ENCODE data around the gene KCNMB1.

The KCNMB1 gene

DNA sequence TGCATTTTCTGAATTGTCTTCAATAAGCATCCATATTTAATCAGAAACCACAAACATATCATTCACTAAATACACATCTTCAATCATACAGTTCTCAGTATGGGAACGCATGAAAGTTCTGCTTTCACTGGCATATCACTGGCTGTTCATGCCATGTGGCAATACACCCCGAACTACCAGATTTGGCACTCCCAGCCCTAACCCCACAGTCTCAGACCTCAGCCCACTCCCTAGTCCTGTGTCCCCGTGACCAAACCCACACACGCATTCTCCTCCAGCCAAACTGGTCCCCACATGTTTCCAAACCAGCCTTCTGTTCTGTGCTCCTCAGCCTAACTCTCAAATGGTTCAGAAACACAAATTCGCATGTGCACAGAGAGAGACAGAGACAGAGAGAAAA, 20.6 kb downstream of the KCNMB1 start:
- no peak for DNase-seq (ENCODE audit: low read depth)
- TF ChIP-seq, protein P1, sequence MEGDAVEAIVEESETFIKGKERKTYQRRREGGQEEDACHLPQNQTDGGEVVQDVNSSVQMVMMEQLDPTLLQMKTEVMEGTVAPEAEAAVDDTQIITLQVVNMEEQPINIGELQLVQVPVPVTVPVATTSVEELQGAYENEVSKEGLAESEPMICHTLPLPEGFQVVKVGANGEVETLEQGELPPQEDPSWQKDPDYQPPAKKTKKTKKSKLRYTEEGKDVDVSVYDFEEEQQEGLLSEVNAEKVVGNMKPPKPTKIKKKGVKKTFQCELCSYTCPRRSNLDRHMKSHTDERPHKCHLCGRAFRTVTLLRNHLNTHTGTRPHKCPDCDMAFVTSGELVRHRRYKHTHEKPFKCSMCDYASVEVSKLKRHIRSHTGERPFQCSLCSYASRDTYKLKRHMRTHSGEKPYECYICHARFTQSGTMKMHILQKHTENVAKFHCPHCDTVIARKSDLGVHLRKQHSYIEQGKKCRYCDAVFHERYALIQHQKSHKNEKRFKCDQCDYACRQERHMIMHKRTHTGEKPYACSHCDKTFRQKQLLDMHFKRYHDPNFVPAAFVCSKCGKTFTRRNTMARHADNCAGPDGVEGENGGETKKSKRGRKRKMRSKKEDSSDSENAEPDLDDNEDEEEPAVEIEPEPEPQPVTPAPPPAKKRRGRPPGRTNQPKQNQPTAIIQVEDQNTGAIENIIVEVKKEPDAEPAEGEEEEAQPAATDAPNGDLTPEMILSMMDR (IDR thresholded peaks at IDR 0.05; ENCODE audit: low read depth, low read length, missing control alignments), result no peak
- H3K4me3 ChIP-seq (ENCODE audit: low read depth, low read length), result no peak overlapping the region

DNA sequence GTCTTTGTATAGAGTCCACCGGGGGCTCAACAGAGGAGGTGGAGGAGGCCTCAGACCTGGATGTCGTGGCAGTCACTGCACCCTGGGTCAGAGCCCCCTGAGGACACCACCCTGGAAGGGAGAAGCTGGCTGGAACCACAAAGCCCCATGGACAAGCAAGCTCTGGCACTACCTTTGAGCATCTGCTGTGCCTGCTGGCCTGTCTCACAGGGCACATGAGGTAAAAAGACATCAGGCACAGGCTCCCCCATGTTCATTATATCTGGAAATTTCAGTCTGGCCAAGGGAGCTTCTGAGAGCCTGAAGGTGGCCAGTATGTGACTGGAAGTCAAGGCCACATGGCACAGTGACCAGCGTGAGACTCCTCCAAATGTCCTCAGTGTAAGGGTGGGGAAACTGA, 22.9 kb downstream of the KCNMB1 start:
- DNase-seq (ENCODE audit: low read depth), result no peak
- H3K4me3 ChIP-seq (ENCODE audit: low read depth, low read length), result no peak overlapping the region
- TF ChIP-seq, protein P1 (IDR thresholded peaks at IDR 0.05; ENCODE audit: low read depth, low read length, missing control alignments), result no peak

DNA sequence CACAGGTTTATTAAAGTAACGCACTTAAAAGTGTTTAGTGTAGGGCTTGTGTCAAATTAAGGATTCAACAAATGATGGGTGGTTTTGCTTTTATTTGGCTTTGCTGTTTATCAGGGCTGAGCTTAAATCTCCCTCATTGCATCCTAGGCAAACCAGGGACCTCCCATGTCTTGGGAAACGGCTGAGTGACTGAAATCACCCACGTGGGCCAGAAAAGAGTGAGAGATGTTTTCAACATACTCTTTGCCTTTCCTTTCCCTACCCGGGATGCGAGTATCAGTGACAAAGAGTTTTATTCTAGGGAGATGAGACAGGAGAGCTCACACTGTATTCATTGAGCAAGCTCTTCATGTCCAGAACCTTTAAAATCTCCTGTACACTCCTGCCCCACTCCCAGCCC, 23.3 kb downstream of the KCNMB1 start:
- TF ChIP-seq, protein P1 (IDR thresholded peaks at IDR 0.05; ENCODE audit: low read depth, low read length, missing control alignments), result no peak

DNA sequence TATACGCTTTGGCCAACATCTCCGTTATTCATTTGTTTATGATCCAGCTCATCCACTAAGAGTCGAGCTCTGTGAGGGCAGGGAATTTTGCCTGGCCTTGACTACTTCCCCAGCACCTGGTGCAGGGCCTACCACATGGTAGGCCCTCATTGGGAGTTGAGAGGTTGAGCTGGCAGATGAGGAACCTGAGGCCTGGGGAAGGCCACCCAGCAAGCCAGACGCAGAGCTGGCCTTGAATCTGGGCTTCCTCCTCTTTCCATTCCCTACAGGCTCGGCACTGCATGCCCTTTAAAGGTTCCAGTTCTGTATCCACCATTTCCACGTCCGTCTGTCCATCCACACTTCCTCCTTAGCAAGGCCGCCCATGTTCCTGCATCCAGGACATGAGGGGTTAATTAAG, 24.2 kb downstream of the KCNMB1 start:
- DNase-seq (ENCODE audit: low read depth), result no peak
- no peak overlapping the region for H3K4me3 ChIP-seq (ENCODE audit: low read depth, low read length)
- TF ChIP-seq, protein P1 (IDR thresholded peaks at IDR 0.05; ENCODE audit: low read depth, low read length, missing control alignments), result no peak

More for the DNA sequence above, 23.3 kb downstream of the KCNMB1 start:
- no peak overlapping the region for H3K4me3 ChIP-seq (ENCODE audit: low read depth, low read length)
- DNase-seq (ENCODE audit: low read depth), result no peak

DNA sequence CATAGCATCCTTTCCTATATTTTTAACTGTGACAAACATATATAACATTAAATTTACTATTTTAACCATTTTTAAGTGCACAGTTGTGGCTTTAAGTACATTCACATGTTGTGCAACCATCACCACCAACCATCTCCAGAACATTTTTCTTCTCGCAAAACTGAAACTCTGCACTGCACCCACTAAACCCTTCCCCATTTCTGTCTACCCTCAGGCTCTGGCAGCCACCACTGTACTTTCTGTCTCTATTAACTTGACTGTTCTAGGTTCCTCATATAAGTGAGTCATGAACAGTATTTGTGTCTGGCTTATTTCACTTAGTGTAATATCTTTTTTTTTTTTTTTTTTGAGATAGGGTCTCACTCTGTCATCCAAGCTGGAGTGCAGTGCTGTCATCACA, 25.5 kb downstream of the KCNMB1 start:
- no peak overlapping the region for H3K4me3 ChIP-seq (ENCODE audit: low read depth, low read length)
- DNase-seq (ENCODE audit: low read depth), result no peak
- TF ChIP-seq, protein P1 (IDR thresholded peaks at IDR 0.05; ENCODE audit: low read depth, low read length, missing control alignments), result no peak

DNA sequence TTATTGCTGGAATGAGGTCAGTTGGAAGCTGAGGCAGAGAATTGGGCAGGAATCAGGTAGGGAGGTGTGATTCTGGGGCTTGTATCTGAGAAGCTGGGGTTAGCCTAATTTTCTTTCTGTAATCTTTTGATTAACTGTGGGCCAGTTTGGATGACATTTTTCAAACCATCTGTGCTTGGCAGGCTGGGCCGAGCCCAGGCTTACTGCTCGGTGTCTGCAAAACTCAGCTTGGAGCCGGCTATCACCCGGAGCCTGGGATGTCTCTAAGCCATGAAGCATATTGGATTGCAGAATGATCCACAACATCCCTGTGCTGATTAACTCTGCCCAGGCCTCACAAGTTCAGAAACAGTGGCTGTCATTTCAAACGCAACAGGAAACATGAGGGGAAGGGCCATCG, 26.5 kb downstream of the KCNMB1 start:
- TF ChIP-seq, protein P1 (IDR thresholded peaks at IDR 0.05; ENCODE audit: low read depth, low read length, missing control alignments), result no peak
- DNase-seq (ENCODE audit: low read depth), result no peak

DNA sequence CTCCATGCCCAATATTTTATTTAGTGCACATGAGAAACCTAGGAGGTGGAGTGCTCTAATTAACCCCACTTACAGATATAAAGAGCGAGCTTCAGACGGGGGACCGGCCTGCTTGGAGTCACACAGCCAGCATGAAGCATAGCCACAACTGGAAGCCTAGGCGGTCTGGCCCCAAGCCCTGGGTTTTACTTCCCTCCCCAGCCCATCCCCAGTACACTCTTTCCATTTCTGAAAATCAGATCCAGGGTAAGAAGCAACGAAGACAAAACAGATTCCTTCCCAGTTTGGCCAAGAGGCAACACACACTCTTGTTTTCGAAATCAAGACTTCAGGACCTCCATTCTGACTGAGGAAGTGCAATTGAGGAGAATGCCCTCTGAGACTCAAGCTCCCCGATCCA, 27.1 kb downstream of the KCNMB1 start:
- no peak overlapping the region for H3K4me3 ChIP-seq (ENCODE audit: low read depth, low read length)
- DNase-seq (ENCODE audit: low read depth), result no peak
- TF ChIP-seq, protein P1 (IDR thresholded peaks at IDR 0.05; ENCODE audit: low read depth, low read length, missing control alignments), result no peak

More for the DNA sequence above, 26.5 kb downstream of the KCNMB1 start:
- H3K4me3 ChIP-seq (ENCODE audit: low read depth, low read length), result no peak overlapping the region
